Neuronal stem cell (in vitro differentiated cells): ENCODE measurements around the gene STK32C.

Experiments
- DNase-seq: peaks from one replicate; pipeline ENCODE4 v3.0.0-alpha.2; 2013; ENCODE audit warnings: low spot score
- H2AFZ ChIP-seq: one replicate; pipeline ENCODE4 v1.6.1; 2013; ENCODE audit warnings: mild to moderate bottlenecking, low read length, inconsistent platforms
- H2AK5ac ChIP-seq: 2 replicates; pipeline ENCODE4 v1.6.1; 2013; ENCODE audit warnings: low read depth, mild to moderate bottlenecking, inconsistent platforms, low read length, moderate library complexity, mixed read lengths
- H2BK120ac ChIP-seq: 2 replicates; pipeline ENCODE4 v1.6.1; 2013; ENCODE audit warnings: low read depth, mild to moderate bottlenecking, inconsistent platforms, low read length, moderate library complexity, mixed read lengths
- H2BK12ac ChIP-seq: one replicate; pipeline ENCODE4 v1.6.1; 2013; ENCODE audit warnings: low read length, inconsistent platforms
- H2BK15ac ChIP-seq: 2 replicates; pipeline ENCODE4 v1.6.1; 2013; ENCODE audit warnings: mild to moderate bottlenecking, low read length, inconsistent platforms, mixed read lengths
- H2BK5ac ChIP-seq: one replicate; pipeline ENCODE4 v1.6.1; 2013; ENCODE audit warnings: inconsistent platforms, mild to moderate bottlenecking, low read length, moderate library complexity
- H3K14ac ChIP-seq: one replicate; pipeline ENCODE4 v1.6.1; 2013; ENCODE audit warnings: low read length, inconsistent platforms
- H3K18ac ChIP-seq: 2 replicates; pipeline ENCODE4 v1.6.1; 2013; ENCODE audit warnings: low read length, inconsistent platforms
- H3K23ac ChIP-seq: 2 replicates; pipeline ENCODE4 v1.6.1; 2013; ENCODE audit warnings: low read depth, mild to moderate bottlenecking, mixed read lengths, low read length, inconsistent platforms; ENCODE audit not compliant: poor library complexity
- H3K27ac ChIP-seq: replicated peaks from 3 replicates; pipeline ENCODE4 v1.5.1; 2013; ENCODE audit warnings: low read length, inconsistent platforms
- H3K27me3 ChIP-seq, 3 experiments: 2 replicates each; pipeline ENCODE4 v1.6.1; 2013; ENCODE audit warnings: low read length in 3 of 3, mild to moderate bottlenecking in 2 of 3, inconsistent platforms in 1 of 3, low read depth in 1 of 3, mixed read lengths in 1 of 3, moderate library complexity in 1 of 3; ENCODE audit not compliant: control insufficient read depth in 3 of 3, insufficient read depth in 3 of 3
- H3K36me3 ChIP-seq, 2 donors: replicated peaks in 1 of 2; 2 replicates each; pipeline ENCODE4 v1.6.1; 2013; ENCODE audit warnings: low read length in 2 of 2; ENCODE audit not compliant: control insufficient read depth in 2 of 2, insufficient read depth in 2 of 2
- H3K4ac ChIP-seq: 2 replicates; pipeline ENCODE4 v1.6.1; 2013; ENCODE audit warnings: inconsistent platforms, mild to moderate bottlenecking, low read length, moderate library complexity
- H3K4me1 ChIP-seq, 2 donors: 1 replicate in 1 of 2; 2 replicates in 1 of 2; pipeline ENCODE4 v1.6.1; 2013; ENCODE audit warnings: low read length in 2 of 2, low read depth in 1 of 2; ENCODE audit not compliant: control insufficient read depth in 2 of 2, insufficient read depth in 1 of 2
- H3K4me2 ChIP-seq: one replicate; pipeline ENCODE4 v1.6.1; 2013; ENCODE audit warnings: mild to moderate bottlenecking, low read length, inconsistent platforms; ENCODE audit not compliant: insufficient read depth, poor library complexity, severe bottlenecking
- H3K4me3 ChIP-seq, 2 donors: 2 replicates each; pipeline ENCODE4 v1.5.1; 2013; ENCODE audit warnings: low read length in 2 of 2, mild to moderate bottlenecking in 2 of 2, inconsistent platforms in 1 of 2, moderate library complexity in 1 of 2
- H3K79me1 ChIP-seq: one replicate; pipeline ENCODE4 v1.6.1; 2013; ENCODE audit warnings: low read depth, mild to moderate bottlenecking, inconsistent platforms, low read length, moderate library complexity
- H3K9ac ChIP-seq: one replicate; pipeline ENCODE4 v1.6.1; 2013; ENCODE audit warnings: mild to moderate bottlenecking, low read depth, low read length, inconsistent platforms; ENCODE audit not compliant: poor library complexity
- H3K9me3 ChIP-seq, 2 donors: replicated peaks in 1 of 2; 2 replicates each; pipeline versions ENCODE3 to v1.6.1; 2013; ENCODE audit warnings: low read length in 2 of 2, mild to moderate bottlenecking in 2 of 2, inconsistent platforms in 1 of 2, low read depth in 1 of 2, mixed read lengths in 1 of 2, moderate library complexity in 1 of 2; ENCODE audit not compliant: control insufficient read depth in 2 of 2, insufficient read depth in 1 of 2
- H4K8ac ChIP-seq: one replicate; pipeline ENCODE4 v1.6.1; 2013; ENCODE audit warnings: low read depth, mild to moderate bottlenecking, inconsistent platforms, low read length, moderate library complexity
- H4K91ac ChIP-seq: one replicate; pipeline ENCODE4 v1.6.1; 2013; ENCODE audit warnings: low read length, low read depth, mild to moderate bottlenecking, inconsistent platforms; ENCODE audit not compliant: poor library complexity
- WGBS, 2 donors: extraction: QIAGEN DNeasy Blood & Tissue Kit; methylation state at CpG; one replicate each; pipeline ENCODE4 v1.1.7; 2013; ENCODE audit warnings: missing lambda C conversion rate in 2 of 2, mixed read lengths in 1 of 2; ENCODE audit not compliant: insufficient read length in 2 of 2, insufficient replicate concordance in 1 of 2; ENCODE audit errors: extremely low coverage in 2 of 2; 5-methylcytosine and 5-hydroxymethylcytosine counted together

Gene STK32C

DNA sequence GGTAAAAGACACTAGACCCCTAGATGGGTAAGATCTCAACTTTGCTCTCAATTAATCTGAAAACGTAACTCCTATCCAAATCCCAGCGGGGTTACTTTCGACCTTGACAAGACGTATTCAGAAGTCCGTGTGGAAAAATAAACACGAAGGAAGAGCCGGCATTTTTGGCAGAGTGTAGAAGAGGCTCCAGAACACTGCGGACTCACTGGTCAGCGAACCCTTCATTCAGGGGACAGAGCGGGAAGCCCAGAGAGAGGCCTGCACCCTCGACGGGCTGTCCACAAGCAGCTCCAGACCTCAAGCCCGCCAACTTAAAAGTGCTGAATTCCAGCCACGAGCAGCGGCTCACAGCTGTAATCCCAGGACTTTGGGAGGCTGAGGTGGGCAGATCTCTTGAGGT, 66.3 kb downstream of the STK32C start:
- Histone ChIP-seq H2AK5ac (no peak overlapping the region), H3K27me3 (no peaks in the 10 kb centered on the region), H2AFZ (no peak overlapping the region), H3K4ac (no peak overlapping the region), H3K79me1 (peaks cover 4% of the 10 kb centered on the region), H2BK120ac (no peak overlapping the region), H3K4me1 (peaks cover 12 to 50% of the 10 kb centered on the region in 2 donors), H3K36me3 (no peaks in the 10 kb centered on the region), H3K9me3 (no peaks in the 10 kb centered on the region), H3K18ac (no peak overlapping the region), H2BK5ac (no peak overlapping the region), H4K8ac (no peak overlapping the region), H2BK12ac (no peak overlapping the region), H3K4me3 (no peak overlapping the region), H3K14ac (no peak overlapping the region), H3K27ac (no peak overlapping the region), H3K23ac (no peak overlapping the region), H2BK15ac (no peak overlapping the region), H4K91ac (no peak overlapping the region), H3K9ac (no peak overlapping the region), H3K4me2 (no peak overlapping the region)
- no CpG with 5 or more reads among the region's 15 CpGs for WGBS, 2 donors
- DNase-seq: no peak

DNA sequence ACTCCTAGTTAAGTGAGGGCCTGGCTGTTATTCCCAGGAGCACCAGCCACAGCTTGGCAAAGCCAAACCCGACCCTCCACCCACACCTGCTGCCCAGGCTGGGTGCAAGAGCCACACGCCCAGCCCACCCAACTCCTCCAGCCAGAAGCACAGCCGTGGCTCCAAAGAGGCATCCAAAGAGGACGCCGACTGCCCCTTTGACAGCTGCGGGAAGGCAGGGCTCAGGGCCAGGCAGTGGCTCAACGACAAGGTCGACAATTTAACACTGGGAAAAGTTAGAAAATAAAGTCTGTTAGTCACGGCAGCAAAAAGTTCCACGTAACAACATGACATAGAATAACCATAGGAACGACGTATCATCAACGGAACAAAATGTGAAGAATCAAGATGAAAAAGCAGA, 66.7 kb downstream of the STK32C start:
- no peak for DNase-seq
- H3K23ac ChIP-seq: peak overlapping the region; percentile 37
- H2AK5ac ChIP-seq: peak overlapping the region; percentile 95
- no peak overlapping the region for H3K27ac ChIP-seq
- H2BK15ac ChIP-seq: peak overlapping the region; percentile 98
- peak overlapping the region; percentile 77 for H3K18ac ChIP-seq
- H4K91ac ChIP-seq: no peak overlapping the region
- no CpG with 5 or more reads among the region's 13 CpGs for WGBS, 2 donors
- peaks cover 12 to 48% of the 10 kb centered on the region in 2 donors for H3K4me1 ChIP-seq
- peak overlapping the region; percentile 55 for H3K9ac ChIP-seq
- no peak overlapping the region for H3K4me2 ChIP-seq
- H3K79me1 ChIP-seq: peaks cover 4% of the 10 kb centered on the region
- H2BK5ac ChIP-seq: peak overlapping the region; percentile 69
- H2AFZ ChIP-seq: no peak overlapping the region
- H3K14ac ChIP-seq: peak overlapping the region; percentile 92
- H3K36me3 ChIP-seq: no peaks in the 10 kb centered on the region
- H3K4me3 ChIP-seq: no peak overlapping the region
- peak overlapping the region; percentile 86 for H3K4ac ChIP-seq
- no peaks in the 10 kb centered on the region for H3K9me3 ChIP-seq
- peak overlapping the region; percentile 31 for H4K8ac ChIP-seq
- H2BK120ac ChIP-seq: no peak overlapping the region
- H2BK12ac ChIP-seq: peak overlapping the region; percentile 52
- H3K27me3 ChIP-seq: no peaks in the 10 kb centered on the region

DNA sequence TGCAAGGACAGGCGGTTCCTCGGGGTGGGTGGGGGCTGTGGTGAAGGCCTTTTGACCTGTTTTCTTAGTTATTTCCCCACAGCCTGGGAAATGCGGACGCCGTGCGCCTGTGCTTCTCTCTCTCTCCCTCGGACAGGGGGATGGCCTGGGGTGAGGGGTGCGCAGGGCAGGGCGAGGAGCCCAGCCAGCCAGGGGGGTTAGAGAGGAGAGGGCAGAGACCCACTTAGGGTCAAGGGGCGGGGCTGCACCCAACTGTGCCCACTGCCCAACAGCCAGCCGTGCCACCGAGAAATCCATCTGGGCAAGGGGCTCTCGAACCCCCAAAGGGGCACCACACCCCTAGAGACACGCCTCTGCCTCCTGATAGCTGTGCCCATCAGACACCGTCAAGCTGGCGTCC, 67.2 kb downstream of the STK32C start:
- Histone ChIP-seq H3K23ac (peak overlapping the region; percentile 73), H3K4me3 (no peak overlapping the region), H3K27ac (no peak overlapping the region), H3K4ac (no peak overlapping the region), H2BK12ac (no peak overlapping the region), H3K9me3 (no peaks in the 10 kb centered on the region), H3K18ac (peak overlapping the region; percentile 77), H3K27me3 (no peaks in the 10 kb centered on the region), H2BK120ac (no peak overlapping the region), H2AK5ac (peak overlapping the region; percentile 95), H4K91ac (peak overlapping the region; percentile 3), H3K9ac (no peak overlapping the region), H3K79me1 (peaks cover 4% of the 10 kb centered on the region), H2BK5ac (peak overlapping the region; percentile 69), H3K36me3 (no peaks in the 10 kb centered on the region), H3K4me1 (peaks cover 12 to 44% of the 10 kb centered on the region in 2 donors), H3K4me2 (no peak overlapping the region), H3K14ac (peak overlapping the region; percentile 14), H2BK15ac (peak overlapping the region; percentile 98), H2AFZ (no peak overlapping the region), H4K8ac (peak overlapping the region; percentile 31)
- no peak for DNase-seq
- no CpG with 5 or more reads among the region's 16 CpGs for WGBS, 2 donors

DNA sequence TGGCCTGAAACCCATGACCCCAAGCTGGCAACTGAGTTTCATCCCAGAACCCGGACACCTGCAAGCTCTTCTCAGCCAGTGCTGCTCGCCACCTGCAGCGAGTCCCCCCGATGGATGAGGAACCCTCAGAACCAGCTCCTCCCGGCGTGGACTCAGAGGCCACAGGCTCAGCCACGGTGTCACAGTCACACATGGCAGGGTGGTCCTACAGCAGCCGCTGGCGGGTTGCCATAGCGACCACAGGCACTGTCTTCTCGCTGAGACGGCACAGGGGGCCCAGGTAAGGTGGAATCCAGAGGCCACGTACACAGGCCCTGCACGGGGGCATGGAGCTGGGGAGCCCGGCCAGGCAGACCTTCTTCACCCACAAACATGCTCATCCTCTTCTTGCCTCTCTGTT, 67.6 kb downstream of the STK32C start:
- no peak for DNase-seq
- no peak overlapping the region for H3K4me3 ChIP-seq

More for the DNA sequence above, 67.6 kb downstream of the STK32C start:
- Histone ChIP-seq H3K79me1 (peaks cover 6% of the 10 kb centered on the region), H3K18ac (peak overlapping the region; percentile 59), H2BK5ac (peak overlapping the region; percentile 69), H3K4me1 (peaks cover 12 to 40% of the 10 kb centered on the region in 2 donors), H4K8ac (no peak overlapping the region), H3K9ac (no peak overlapping the region), H3K14ac (no peak overlapping the region), H2BK120ac (no peak overlapping the region), H3K27me3 (no peaks in the 10 kb centered on the region), H4K91ac (no peak overlapping the region), H3K9me3 (no peaks in the 10 kb centered on the region), H3K4me2 (no peak overlapping the region), H2BK15ac (peak overlapping the region; percentile 49), H3K23ac (peak overlapping the region; percentile 73), H2BK12ac (no peak overlapping the region), H2AFZ (no peak overlapping the region), H3K36me3 (no peaks in the 10 kb centered on the region), H3K27ac (no peak overlapping the region), H3K4ac (no peak overlapping the region), H2AK5ac (peak overlapping the region; percentile 49)
- WGBS, 2 donors: no CpG with 5 or more reads among the region's 15 CpGs
